ENCODE data around the gene COG1. TPM values are rescaled to one million over a fixed set of nuclear protein-coding genes. Genes with fewer than 3 reads are reported as not detected.

Gene COG1
- total RNA-seq, 2 donors from 2014 or later = 34.6 to 52.5 TPM

DNA sequence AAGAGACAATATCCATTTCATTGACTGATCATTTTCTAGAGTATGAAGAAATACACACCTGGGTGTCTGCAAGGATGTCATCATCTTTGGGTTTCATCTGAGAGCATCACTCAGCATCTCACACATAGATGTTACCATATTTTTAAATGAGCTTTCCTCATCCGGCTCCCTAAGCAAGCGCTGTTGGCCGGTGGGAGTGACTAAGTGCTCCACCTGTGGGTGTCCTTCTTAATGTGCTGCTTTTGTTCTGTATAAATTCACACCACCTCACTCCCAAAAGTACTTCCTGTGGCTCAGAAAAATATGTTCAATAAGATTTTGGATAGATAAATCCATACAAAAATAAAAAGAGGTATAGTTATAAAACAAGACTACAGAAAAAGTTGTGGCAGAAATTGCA lies 20.6 kb upstream of the COG1 start:
- no peaks in the 10 kb centered on the region for H3K36me3 ChIP-seq
- no peak for DNase-seq (ENCODE audit: low spot score)
- TF ChIP-seq POLR2A (IDR thresholded peaks at IDR 0.05) (no peak), POLR2AphosphoS5 (IDR thresholded peaks at IDR 0.05) (no peak)
- TF ChIP-seq, protein P1, sequence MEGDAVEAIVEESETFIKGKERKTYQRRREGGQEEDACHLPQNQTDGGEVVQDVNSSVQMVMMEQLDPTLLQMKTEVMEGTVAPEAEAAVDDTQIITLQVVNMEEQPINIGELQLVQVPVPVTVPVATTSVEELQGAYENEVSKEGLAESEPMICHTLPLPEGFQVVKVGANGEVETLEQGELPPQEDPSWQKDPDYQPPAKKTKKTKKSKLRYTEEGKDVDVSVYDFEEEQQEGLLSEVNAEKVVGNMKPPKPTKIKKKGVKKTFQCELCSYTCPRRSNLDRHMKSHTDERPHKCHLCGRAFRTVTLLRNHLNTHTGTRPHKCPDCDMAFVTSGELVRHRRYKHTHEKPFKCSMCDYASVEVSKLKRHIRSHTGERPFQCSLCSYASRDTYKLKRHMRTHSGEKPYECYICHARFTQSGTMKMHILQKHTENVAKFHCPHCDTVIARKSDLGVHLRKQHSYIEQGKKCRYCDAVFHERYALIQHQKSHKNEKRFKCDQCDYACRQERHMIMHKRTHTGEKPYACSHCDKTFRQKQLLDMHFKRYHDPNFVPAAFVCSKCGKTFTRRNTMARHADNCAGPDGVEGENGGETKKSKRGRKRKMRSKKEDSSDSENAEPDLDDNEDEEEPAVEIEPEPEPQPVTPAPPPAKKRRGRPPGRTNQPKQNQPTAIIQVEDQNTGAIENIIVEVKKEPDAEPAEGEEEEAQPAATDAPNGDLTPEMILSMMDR (IDR thresholded peaks at IDR 0.05) = no peak
- H3K27ac ChIP-seq = no peak overlapping the region
- H3K9me3 ChIP-seq = no peaks in the 10 kb centered on the region
- 61% methylated on average over 3 of the region's 3 CpGs for WGBS
- H3K4me1 ChIP-seq (replicated peaks) = no peaks in the 10 kb centered on the region
- intact Hi-C loops (cut with DNase I) = no loop called here
- no peak overlapping the region for H3K4me3 ChIP-seq
- H3K27me3 ChIP-seq (replicated peaks; ENCODE audit: insufficient read depth) = peaks cover 3% of the 10 kb centered on the region

- intact Hi-C loops (cut with DNase I) = no loop called here
- H3K9me3 ChIP-seq = no peaks in the 10 kb centered on the region
- no peaks in the 10 kb centered on the region for H3K27me3 ChIP-seq (replicated peaks; ENCODE audit: insufficient read depth)
- 92% methylated on average over 7 of the region's 7 CpGs for WGBS
- no peaks in the 10 kb centered on the region for H3K36me3 ChIP-seq
- no peak overlapping the region for H3K27ac ChIP-seq
- H3K4me1 ChIP-seq (replicated peaks) = no peaks in the 10 kb centered on the region
- TF ChIP-seq POLR2A (IDR thresholded peaks at IDR 0.05) (no peak), POLR2AphosphoS5 (IDR thresholded peaks at IDR 0.05) (no peak)
- TF ChIP-seq, protein P1 (IDR thresholded peaks at IDR 0.05) = no peak
- H3K4me3 ChIP-seq = no peak overlapping the region
- no peak for DNase-seq (ENCODE audit: low spot score)
Observed at GRCh38 chr17:73174126-73174525, 18.7 kb upstream of the COG1 start.

DNA sequence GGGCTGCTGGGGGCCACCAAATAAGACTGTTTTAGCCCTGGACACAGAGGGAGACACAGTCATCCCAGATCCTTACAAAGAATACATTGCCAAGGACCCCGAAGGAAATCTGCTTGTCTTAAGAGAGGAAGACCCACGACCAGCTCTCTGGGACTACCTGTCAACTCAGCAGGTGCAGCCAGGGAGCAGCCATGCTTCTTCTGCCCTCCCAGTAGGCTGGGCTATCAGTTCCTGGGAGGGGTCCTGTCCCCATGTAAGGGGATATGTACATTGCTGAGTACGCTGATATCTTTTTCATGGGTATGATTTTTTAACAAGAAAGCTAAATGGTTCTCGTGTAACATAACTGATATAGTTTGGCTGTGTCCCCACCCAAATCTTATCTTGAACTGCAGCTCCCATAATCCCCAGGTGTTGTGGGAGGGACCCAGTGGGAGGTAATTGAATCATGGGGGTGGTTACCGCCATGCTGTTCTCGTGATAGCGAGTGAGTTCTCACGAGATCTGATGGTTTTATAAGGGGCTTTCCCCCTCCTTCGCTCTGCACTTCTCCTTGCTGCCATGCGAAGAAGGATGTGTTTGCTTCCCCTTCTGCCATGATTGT lies 16.8 kb upstream of the COG1 start:
- Histone ChIP-seq H3K27me3 (replicated peaks; ENCODE audit: insufficient read depth) (no peaks in the 10 kb centered on the region), H3K27ac (no peak overlapping the region), H3K9me3 (no peaks in the 10 kb centered on the region), H3K4me3 (no peak overlapping the region), H3K4me1 (replicated peaks) (no peaks in the 10 kb centered on the region), H3K36me3 (no peaks in the 10 kb centered on the region)
- DNase-seq (ENCODE audit: low spot score) = no peak
- TF ChIP-seq, protein P1 (IDR thresholded peaks at IDR 0.05) = no peak
- TF ChIP-seq POLR2AphosphoS5 (IDR thresholded peaks at IDR 0.05) (no peak), POLR2A (IDR thresholded peaks at IDR 0.05) (no peak)
- intact Hi-C loops (cut with DNase I) = no loop called here
- WGBS = 89% methylated on average over 10 of the region's 10 CpGs

DNA sequence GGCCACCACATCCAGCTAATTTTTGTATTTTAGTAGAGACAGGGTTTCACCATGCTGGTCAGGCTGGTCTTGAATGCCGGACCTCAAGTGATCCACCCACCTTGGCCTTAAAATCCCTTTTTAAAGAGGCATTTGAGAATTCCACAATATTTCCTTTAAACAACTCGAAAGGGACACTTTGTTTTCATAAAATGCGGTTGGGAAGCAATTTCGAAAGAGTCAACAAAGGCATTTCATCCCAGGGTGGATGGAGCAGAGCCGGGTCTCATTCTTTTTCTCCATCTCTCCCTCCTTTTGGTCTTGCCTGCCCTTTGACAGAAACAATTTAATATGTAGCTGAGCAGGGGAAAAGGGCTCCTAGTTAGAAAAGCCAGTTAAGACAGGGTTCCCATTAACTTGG lies 13.5 kb upstream of the COG1 start:
- TF ChIP-seq, protein P1 (IDR thresholded peaks at IDR 0.05) = no peak
- no peak for TF ChIP-seq POLR2AphosphoS5 (IDR thresholded peaks at IDR 0.05)
- TF ChIP-seq POLR2A (IDR thresholded peaks at IDR 0.05) = no peak
- WGBS = 67% methylated on average over 5 of the region's 5 CpGs
- H3K4me1 ChIP-seq (replicated peaks) = no peaks in the 10 kb centered on the region
- no peaks in the 10 kb centered on the region for H3K9me3 ChIP-seq
- H3K4me3 ChIP-seq = no peak overlapping the region
- DNase-seq (ENCODE audit: low spot score) = no peak
- H3K36me3 ChIP-seq = no peaks in the 10 kb centered on the region
- H3K27me3 ChIP-seq (replicated peaks; ENCODE audit: insufficient read depth) = no peaks in the 10 kb centered on the region
- no peak overlapping the region for H3K27ac ChIP-seq
- intact Hi-C loops (cut with DNase I) = no loop called here

GRCh38 chr17:73179878-73180277 lies 13.0 kb upstream of the COG1 start:
- no peaks in the 10 kb centered on the region for H3K9me3 ChIP-seq
- TF ChIP-seq POLR2AphosphoS5 (IDR thresholded peaks at IDR 0.05) = no peak
- TF ChIP-seq POLR2A (IDR thresholded peaks at IDR 0.05) = no peak
- TF ChIP-seq, protein P1 (IDR thresholded peaks at IDR 0.05) = no peak
- intact Hi-C loops (cut with DNase I) = no loop called here
- H3K36me3 ChIP-seq = no peaks in the 10 kb centered on the region
- H3K4me1 ChIP-seq (replicated peaks) = no peaks in the 10 kb centered on the region
- H3K27me3 ChIP-seq (replicated peaks; ENCODE audit: insufficient read depth) = no peaks in the 10 kb centered on the region
- WGBS = 57% methylated on average over 3 of the region's 3 CpGs
- DNase-seq (ENCODE audit: low spot score) = no peak
- no peak overlapping the region for H3K4me3 ChIP-seq
- no peak overlapping the region for H3K27ac ChIP-seq

Data from prostate gland (tissue), 2 donors.